Activated CD4-positive, alpha-beta T cell treated with anti-CD3 and anti-CD28 coated beads, Interleukin-2, amount 50 U/mL, for 16 hours (primary cell): ENCODE results near the gene LEMD2.

Source experiments
- DNase-seq: peaks from one replicate; pipeline ENCODE4 v3.0.0-alpha.2; 2020

Gene LEMD2

GRCh38 chr6:33772082-33772830 lies 16.7 kb downstream of the LEMD2 start:
- no peak for DNase-seq

- DNase-seq: peak; percentile 54
Measured at GRCh38 chr6:33771146-33772081, 17.5 kb downstream of the LEMD2 start.

- no peak for DNase-seq
Measured at GRCh38 chr6:33770833-33771145, 18.1 kb downstream of the LEMD2 start.

GRCh38 chr6:33770124-33770832 lies 18.7 kb downstream of the LEMD2 start:
- no peak for DNase-seq

GRCh38 chr6:33769248-33769821 lies 19.6 kb downstream of the LEMD2 start:
- no peak for DNase-seq

- DNase-seq: peak; percentile 81
Measured at GRCh38 chr6:33768644-33769120, 20.2 kb downstream of the LEMD2 start.

- no peak for DNase-seq
Measured at GRCh38 chr6:33766921-33767907, 21.7 kb downstream of the LEMD2 start.

- no peak for DNase-seq
Measured at GRCh38 chr6:33765368-33765767, 23.6 kb downstream of the LEMD2 start.

GRCh38 chr6:33764036-33764435 lies 24.9 kb downstream of the LEMD2 start:
- DNase-seq: no peak

GRCh38 chr6:33763483-33763882 lies 25.4 kb downstream of the LEMD2 start:
- DNase-seq: no peak

- DNase-seq: no peak
Measured at GRCh38 chr6:33762713-33763112, 26.2 kb downstream of the LEMD2 start.

- peak; percentile 39 for DNase-seq
Measured at GRCh38 chr6:33761922-33762629, 26.9 kb downstream of the LEMD2 start.

GRCh38 chr6:33761581-33761921 lies 27.4 kb downstream of the LEMD2 start:
- no peak for DNase-seq

- no peak for DNase-seq
Measured at GRCh38 chr6:33759887-33760629, 28.9 kb downstream of the LEMD2 start.

- no peak for DNase-seq
Measured at GRCh38 chr6:33758815-33759216, 30.1 kb downstream of the LEMD2 start.

GRCh38 chr6:33757906-33758305 lies 31.0 kb downstream of the LEMD2 start:
- no peak for DNase-seq

- DNase-seq: no peak
Measured at GRCh38 chr6:33757113-33757512, 31.8 kb downstream of the LEMD2 start.

GRCh38 chr6:33756211-33756954 lies 32.5 kb downstream of the LEMD2 start:
- DNase-seq: no peak

GRCh38 chr6:33755070-33755869 lies 33.7 kb downstream of the LEMD2 start:
- DNase-seq: no peak
